ENCODE measurements around the gene OCIAD2. TPM values are rescaled to one million over a fixed set of nuclear protein-coding genes. Genes with fewer than 3 reads are reported as not detected.
A peak's percentile ranks its signal among the peaks of the same experiment; 100 is the strongest.

The OCIAD2 gene
- total and polyA plus RNA-seq, 4 donors, result 8.5 to 159 (median 26.5) TPM

DNA sequence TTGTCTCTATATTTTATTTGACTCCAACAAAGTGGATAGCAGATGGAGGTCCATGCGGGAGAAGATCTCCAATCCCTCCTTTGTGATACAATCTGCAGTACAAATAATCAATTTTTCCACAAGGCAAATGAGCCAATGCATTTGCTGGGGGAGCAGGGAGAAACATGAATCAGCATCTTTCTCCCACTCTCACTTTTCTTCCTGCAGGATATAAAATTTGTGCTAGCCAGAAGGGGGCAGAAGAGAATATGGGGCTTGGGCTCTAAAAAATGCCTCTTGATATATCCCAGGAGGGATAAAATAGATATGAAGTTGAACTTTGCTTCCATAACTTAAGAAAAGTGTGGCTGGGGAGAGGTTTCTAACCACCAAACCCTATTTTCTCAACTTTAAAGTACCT, 41.2 kb upstream of the OCIAD2 start (continued):
- TF ChIP-seq FOXA2 (IDR thresholded peaks at IDR 0.05) (no peak), RXRA (IDR thresholded peaks at IDR 0.05) (no peak), GABPA (IDR thresholded peaks at IDR 0.05 in 1 of 2, conservative IDR thresholded peaks at IDR 0.05 in 1 of 2) (no peak)

DNA sequence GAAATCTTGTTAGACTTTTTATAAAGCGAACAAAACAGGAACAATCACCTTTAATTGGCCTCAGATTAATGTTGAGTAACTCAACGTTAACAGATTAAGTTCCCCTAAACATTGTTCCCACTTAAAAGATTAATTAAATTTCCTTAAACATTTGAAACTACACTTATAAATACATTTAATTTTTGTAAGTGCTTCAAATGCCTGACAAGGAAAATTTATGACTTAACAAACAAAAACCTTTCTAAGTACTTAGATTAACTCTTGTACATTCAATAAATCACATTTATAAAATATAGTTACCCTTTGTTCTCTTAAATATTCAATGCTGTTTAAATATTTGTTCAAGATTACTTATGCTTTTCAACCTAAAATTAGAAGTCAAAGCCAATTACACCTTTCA, 39.4 kb upstream of the OCIAD2 start:
- 79% methylated on average over 2 of the region's 2 CpGs for WGBS
- H3K27ac ChIP-seq (ENCODE audit: low read depth in 1 of 2, low read length in 2 of 2), result no peak overlapping the region
- no peak overlapping the region for H3K4me3 ChIP-seq (ENCODE audit: low read depth in 1 of 3, low read length in 3 of 3)
- H3K4me1 ChIP-seq (ENCODE audit: control insufficient read depth in 4 of 4, insufficient read depth in 4 of 4, low read length in 3 of 4), result no peaks in the 10 kb centered on the region
- H3K9me3 ChIP-seq (ENCODE audit: control insufficient read depth in 4 of 4, low read length in 3 of 4), result no peaks in the 10 kb centered on the region
- no peaks in the 10 kb centered on the region for H3K27me3 ChIP-seq (ENCODE audit: control insufficient read depth in 4 of 4, insufficient read depth in 4 of 4, low read length in 3 of 4)
- H3K9ac ChIP-seq (ENCODE audit: low read depth in 1 of 2, low read length in 2 of 2), result no peak overlapping the region
- DNase-seq (ENCODE audit: low spot score), result no peak
- H3K36me3 ChIP-seq (ENCODE audit: control insufficient read depth in 4 of 4, insufficient read depth in 3 of 4, low read depth in 1 of 4, low read length in 3 of 4), result no peaks in the 10 kb centered on the region
- TF ChIP-seq EGR1 (IDR thresholded peaks at IDR 0.05; ENCODE audit: low read depth in 2 of 2) (no peak), RAD21 (IDR thresholded peaks at IDR 0.05) (no peak), FOXA2 (IDR thresholded peaks at IDR 0.05) (no peak), TAF1 (conservative IDR thresholded peaks at IDR 0.05) (no peak), SP1 (IDR thresholded peaks at IDR 0.05) (no peak), FOXA1 (IDR thresholded peaks at IDR 0.05) (no peak), NR2F2 (IDR thresholded peaks at IDR 0.05) (no peak), HNF4G (IDR thresholded peaks at IDR 0.05) (no peak), YY1 (IDR thresholded peaks at IDR 0.05) (no peak), GABPA (IDR thresholded peaks at IDR 0.05 in 1 of 2, conservative IDR thresholded peaks at IDR 0.05 in 1 of 2) (no peak)
- TF ChIP-seq, protein P1, sequence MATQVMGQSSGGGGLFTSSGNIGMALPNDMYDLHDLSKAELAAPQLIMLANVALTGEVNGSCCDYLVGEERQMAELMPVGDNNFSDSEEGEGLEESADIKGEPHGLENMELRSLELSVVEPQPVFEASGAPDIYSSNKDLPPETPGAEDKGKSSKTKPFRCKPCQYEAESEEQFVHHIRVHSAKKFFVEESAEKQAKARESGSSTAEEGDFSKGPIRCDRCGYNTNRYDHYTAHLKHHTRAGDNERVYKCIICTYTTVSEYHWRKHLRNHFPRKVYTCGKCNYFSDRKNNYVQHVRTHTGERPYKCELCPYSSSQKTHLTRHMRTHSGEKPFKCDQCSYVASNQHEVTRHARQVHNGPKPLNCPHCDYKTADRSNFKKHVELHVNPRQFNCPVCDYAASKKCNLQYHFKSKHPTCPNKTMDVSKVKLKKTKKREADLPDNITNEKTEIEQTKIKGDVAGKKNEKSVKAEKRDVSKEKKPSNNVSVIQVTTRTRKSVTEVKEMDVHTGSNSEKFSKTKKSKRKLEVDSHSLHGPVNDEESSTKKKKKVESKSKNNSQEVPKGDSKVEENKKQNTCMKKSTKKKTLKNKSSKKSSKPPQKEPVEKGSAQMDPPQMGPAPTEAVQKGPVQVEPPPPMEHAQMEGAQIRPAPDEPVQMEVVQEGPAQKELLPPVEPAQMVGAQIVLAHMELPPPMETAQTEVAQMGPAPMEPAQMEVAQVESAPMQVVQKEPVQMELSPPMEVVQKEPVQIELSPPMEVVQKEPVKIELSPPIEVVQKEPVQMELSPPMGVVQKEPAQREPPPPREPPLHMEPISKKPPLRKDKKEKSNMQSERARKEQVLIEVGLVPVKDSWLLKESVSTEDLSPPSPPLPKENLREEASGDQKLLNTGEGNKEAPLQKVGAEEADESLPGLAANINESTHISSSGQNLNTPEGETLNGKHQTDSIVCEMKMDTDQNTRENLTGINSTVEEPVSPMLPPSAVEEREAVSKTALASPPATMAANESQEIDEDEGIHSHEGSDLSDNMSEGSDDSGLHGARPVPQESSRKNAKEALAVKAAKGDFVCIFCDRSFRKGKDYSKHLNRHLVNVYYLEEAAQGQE (IDR thresholded peaks at IDR 0.05), result no peak
- TF ChIP-seq, protein P2, sequence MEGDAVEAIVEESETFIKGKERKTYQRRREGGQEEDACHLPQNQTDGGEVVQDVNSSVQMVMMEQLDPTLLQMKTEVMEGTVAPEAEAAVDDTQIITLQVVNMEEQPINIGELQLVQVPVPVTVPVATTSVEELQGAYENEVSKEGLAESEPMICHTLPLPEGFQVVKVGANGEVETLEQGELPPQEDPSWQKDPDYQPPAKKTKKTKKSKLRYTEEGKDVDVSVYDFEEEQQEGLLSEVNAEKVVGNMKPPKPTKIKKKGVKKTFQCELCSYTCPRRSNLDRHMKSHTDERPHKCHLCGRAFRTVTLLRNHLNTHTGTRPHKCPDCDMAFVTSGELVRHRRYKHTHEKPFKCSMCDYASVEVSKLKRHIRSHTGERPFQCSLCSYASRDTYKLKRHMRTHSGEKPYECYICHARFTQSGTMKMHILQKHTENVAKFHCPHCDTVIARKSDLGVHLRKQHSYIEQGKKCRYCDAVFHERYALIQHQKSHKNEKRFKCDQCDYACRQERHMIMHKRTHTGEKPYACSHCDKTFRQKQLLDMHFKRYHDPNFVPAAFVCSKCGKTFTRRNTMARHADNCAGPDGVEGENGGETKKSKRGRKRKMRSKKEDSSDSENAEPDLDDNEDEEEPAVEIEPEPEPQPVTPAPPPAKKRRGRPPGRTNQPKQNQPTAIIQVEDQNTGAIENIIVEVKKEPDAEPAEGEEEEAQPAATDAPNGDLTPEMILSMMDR (IDR thresholded peaks at IDR 0.05; ENCODE audit: low read depth, low read length, missing input control), result no peak

DNA sequence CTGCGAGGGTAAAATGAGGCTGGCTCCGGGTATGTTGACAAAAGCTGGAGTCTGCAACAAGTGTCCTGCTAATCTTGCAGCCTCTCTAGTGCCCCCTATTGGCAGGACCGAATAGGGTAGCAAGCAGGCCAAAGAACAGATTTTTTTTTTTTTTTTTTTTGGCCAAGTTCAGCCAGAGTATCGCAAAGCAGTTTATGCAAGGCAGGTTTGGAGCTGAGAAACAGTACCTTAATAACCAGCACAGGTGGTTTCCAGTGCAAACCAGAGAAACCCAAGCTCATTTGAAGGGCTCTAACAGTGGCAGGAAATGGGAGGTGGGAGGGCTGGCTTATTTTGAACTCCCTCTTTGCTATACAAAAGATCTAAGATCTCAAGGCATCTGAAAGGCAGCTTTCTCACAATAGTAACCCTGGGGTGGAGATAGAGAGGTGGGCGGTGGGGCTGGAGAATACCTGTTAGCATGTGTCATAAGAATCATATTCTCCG, 38.2 kb upstream of the OCIAD2 start:
- H3K9me3 ChIP-seq (ENCODE audit: control insufficient read depth in 4 of 4, low read length in 3 of 4), result no peaks in the 10 kb centered on the region
- TF ChIP-seq EGR1 (IDR thresholded peaks at IDR 0.05; ENCODE audit: low read depth in 2 of 2) (no peak), RAD21 (IDR thresholded peaks at IDR 0.05) (peak in 1 of 2 donors; percentile 46), RXRA (IDR thresholded peaks at IDR 0.05) (no peak), SP1 (IDR thresholded peaks at IDR 0.05) (no peak), GABPA (IDR thresholded peaks at IDR 0.05 in 1 of 2, conservative IDR thresholded peaks at IDR 0.05 in 1 of 2) (no peak)
- TF ChIP-seq, protein P2 (IDR thresholded peaks at IDR 0.05; ENCODE audit: low read depth, low read length, missing input control), result peak; percentile 26
- TF ChIP-seq, protein P3, sequence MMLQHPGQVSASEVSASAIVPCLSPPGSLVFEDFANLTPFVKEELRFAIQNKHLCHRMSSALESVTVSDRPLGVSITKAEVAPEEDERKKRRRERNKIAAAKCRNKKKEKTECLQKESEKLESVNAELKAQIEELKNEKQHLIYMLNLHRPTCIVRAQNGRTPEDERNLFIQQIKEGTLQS (IDR thresholded peaks at IDR 0.05), result no peak
- no peak overlapping the region for H3K27ac ChIP-seq (ENCODE audit: low read depth in 1 of 2, low read length in 2 of 2)
- WGBS, result 72% methylated on average over 6 of the region's 6 CpGs
- H3K4me1 ChIP-seq (ENCODE audit: control insufficient read depth in 4 of 4, insufficient read depth in 4 of 4, low read length in 3 of 4), result no peaks in the 10 kb centered on the region
- peak; percentile 43 for DNase-seq (ENCODE audit: low spot score)
- H3K4me3 ChIP-seq (ENCODE audit: low read depth in 1 of 3, low read length in 3 of 3), result no peak overlapping the region
- no peaks in the 10 kb centered on the region for H3K27me3 ChIP-seq (ENCODE audit: control insufficient read depth in 4 of 4, insufficient read depth in 4 of 4, low read length in 3 of 4)
- H3K36me3 ChIP-seq (ENCODE audit: control insufficient read depth in 4 of 4, insufficient read depth in 3 of 4, low read depth in 1 of 4, low read length in 3 of 4), result no peaks in the 10 kb centered on the region
- H3K9ac ChIP-seq (ENCODE audit: low read depth in 1 of 2, low read length in 2 of 2), result no peak overlapping the region
